HG02610 (cell line): ENCODE measurements around the gene GNAZ.
"Not testable (repeated sequence)": the region's sequence is repeated elsewhere in the genome, so short reads cannot be mapped to it uniquely, and the experiment has no call there.

ENCODE experiments used
- ATAC-seq: cut with Tn5 transposase; IDR thresholded peaks from one replicate; pipeline ENCODE4 v1.9.1; 2021; ENCODE audit warnings: mild to moderate bottlenecking, moderate library complexity; ENCODE audit not compliant: unreplicated experiment

GNAZ gene

GRCh38 chr22:23070418-23071229 lies at the start of gene GNAZ:
GNAZ (plus strand) TSS chr22:23070519; CDS start chr22:23095696, 25,177 bp downstream.
- peak; percentile 18 for ATAC-seq

GRCh38 chr22:23020659-23021293 lies 49.5 kb upstream of the GNAZ start:
- no peak for ATAC-seq

GRCh38 chr22:23021660-23022353 lies 48.5 kb upstream of the GNAZ start:
- ATAC-seq, result not testable (repeated sequence)

- ATAC-seq, result no peak
Observed at GRCh38 chr22:23023294-23023693, 47.0 kb upstream of the GNAZ start.

- ATAC-seq, result no peak
Observed at GRCh38 chr22:23026777-23027176, 43.5 kb upstream of the GNAZ start.

GRCh38 chr22:23027849-23028248 lies 42.5 kb upstream of the GNAZ start:
- not testable (repeated sequence) for ATAC-seq

- no peak for ATAC-seq
Observed at GRCh38 chr22:23029521-23030228, 40.6 kb upstream of the GNAZ start.

- ATAC-seq, result no peak
Observed at GRCh38 chr22:23031381-23031780, 38.9 kb upstream of the GNAZ start.

GRCh38 chr22:23031786-23032185 lies 38.5 kb upstream of the GNAZ start:
- ATAC-seq, result no peak

- ATAC-seq, result no peak
Observed at GRCh38 chr22:23032658-23033057, 37.7 kb upstream of the GNAZ start.

- ATAC-seq, result no peak
Observed at GRCh38 chr22:23033116-23033905, 37.0 kb upstream of the GNAZ start.

- no peak for ATAC-seq
Observed at GRCh38 chr22:23034621-23035556, 35.4 kb upstream of the GNAZ start.

- no peak for ATAC-seq
Observed at GRCh38 chr22:23035557-23036277, 34.6 kb upstream of the GNAZ start.

- ATAC-seq, result no peak
Observed at GRCh38 chr22:23036684-23037428, 33.5 kb upstream of the GNAZ start.

- ATAC-seq, result no peak
Observed at GRCh38 chr22:23037429-23038333, 32.6 kb upstream of the GNAZ start.

- ATAC-seq, result no peak
Observed at GRCh38 chr22:23038334-23038642, 32.0 kb upstream of the GNAZ start.

- ATAC-seq, result no peak
Observed at GRCh38 chr22:23038902-23039301, 31.4 kb upstream of the GNAZ start.
